Activated CD4-positive, CD25-positive, alpha-beta regulatory T cell treated with anti-CD3 and anti-CD28 coated beads, Interleukin-2, amount 50 U/mL, for 24 hours (primary cell): ENCODE results near the gene FBXL12.
"Not testable (repeated sequence)": the region's sequence is repeated elsewhere in the genome, so short reads cannot be mapped to it uniquely, and the experiment has no call there.

Experiments used
- ATAC-seq, 2 donors: fragments of 150-1000 bp; cut with Tn5 transposase; one replicate each; pipeline ENCODE4 v1.10.0; 2021; ENCODE audit warnings: mild to moderate bottlenecking in 1 of 2, moderate library complexity in 1 of 2

The FBXL12 gene, protein sequence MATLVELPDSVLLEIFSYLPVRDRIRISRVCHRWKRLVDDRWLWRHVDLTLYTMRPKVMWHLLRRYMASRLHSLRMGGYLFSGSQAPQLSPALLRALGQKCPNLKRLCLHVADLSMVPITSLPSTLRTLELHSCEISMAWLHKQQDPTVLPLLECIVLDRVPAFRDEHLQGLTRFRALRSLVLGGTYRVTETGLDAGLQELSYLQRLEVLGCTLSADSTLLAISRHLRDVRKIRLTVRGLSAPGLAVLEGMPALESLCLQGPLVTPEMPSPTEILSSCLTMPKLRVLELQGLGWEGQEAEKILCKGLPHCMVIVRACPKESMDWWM

DNA sequence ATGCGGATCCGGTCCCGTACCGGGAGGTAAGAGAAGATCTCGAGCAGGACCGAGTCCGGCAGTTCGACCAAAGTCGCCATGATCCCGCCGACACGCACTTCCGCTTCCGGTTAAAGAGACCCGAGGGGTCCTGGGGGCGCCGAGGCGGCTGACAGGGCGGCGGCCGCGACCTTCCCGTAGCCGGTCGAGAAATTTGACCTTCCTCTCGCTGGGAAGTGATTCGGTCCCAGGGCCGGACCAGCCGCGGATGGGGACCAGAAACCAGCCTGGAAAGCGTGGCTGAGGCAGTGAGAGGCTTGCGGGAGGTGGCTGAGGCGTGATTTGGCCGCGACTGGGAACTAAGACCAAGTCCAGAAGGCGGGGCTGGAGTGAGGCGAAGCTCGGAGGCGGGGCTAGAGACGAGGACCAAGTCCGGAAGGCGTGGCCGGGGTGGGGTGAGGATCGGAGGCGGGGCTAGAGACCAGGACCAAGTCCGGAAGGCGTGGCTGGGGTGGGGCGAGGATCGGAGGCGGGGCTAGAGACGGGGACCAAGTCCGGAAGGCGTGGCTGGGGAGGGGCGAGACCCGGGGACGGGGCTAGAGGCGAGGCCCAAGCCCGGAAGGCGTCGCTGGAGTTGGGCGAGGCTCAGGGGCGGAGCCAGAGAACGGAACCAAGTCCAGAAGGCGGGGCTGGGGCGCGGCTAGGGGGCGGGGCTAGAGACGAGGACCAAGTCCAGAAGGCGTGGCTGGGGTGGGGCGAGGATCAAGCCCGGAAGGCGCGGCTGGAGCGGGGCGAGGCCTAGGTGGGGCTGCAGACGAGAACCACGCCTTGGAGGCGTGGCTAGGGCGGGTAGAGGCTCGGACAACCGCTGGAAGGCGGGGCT is at the start of gene FBXL12:
FBXL12 (minus strand) TSS at position 346 of the 862 bp plus-strand sequence; CDS start at position 80, 266 bp downstream.
- ATAC-seq: peak; percentile 88 to 91

DNA sequence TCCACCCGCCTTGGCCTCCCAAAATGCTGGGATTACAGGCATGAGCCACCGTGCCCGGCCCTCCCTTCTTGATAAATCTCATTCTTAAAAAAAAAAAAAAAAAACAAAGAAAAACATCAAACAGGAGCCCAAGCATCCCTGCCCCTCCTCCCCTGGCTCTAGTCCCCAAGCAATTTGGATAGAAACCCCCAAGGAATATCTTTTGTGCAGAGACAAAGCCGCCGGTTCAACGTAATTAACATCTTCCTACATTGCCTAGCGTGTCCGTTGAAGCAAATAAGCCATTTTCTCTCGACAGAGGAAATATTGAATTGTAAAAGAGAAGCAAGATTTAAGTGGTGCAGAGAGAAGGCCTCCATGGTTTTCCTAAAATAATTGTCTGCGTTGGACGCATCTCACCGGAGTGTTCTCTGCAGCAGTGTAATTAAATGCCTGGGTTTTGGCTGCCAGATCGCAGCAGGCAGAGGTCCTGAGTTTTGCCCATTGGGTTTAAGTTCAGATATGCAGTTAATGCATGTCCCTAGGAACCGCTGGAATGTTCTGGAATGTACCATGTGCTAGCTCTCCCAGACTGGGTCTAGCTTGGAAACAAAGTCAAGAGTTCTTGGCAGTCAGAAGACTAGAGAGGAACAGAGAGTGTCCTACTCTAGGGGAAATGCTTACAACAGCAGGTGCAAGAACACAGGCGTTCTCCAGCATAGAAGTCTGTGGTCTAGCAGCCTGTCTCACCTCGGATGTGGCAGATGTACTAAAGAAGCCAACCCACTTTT is 47.0 kb upstream of the FBXL12 start:
- ATAC-seq: no peak

GRCh38 chr19:9863759-9864158 is 44.9 kb upstream of the FBXL12 start:
- ATAC-seq: peak in 1 of 2 donors; percentile 66

DNA sequence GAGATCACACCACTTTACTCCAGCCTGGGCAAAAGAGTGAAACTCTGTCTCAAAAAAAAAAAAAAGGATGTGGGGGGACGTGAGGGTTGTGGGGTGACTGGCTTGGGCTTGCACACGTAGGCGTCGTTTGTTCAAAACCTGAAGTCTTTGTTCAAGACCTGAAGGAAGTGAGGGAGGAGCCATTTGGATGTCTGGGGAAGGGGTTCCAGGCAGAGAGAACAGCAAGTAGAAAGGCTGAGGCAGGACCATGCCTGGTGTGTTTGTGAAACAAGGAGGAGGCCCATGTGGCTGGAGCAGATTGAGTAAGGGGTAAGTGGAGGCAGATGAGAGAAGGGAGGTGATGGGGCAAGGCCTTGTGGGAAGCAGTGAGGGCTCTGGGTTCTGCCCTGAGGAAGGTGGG is 44.1 kb upstream of the FBXL12 start:
- no peak for ATAC-seq

DNA sequence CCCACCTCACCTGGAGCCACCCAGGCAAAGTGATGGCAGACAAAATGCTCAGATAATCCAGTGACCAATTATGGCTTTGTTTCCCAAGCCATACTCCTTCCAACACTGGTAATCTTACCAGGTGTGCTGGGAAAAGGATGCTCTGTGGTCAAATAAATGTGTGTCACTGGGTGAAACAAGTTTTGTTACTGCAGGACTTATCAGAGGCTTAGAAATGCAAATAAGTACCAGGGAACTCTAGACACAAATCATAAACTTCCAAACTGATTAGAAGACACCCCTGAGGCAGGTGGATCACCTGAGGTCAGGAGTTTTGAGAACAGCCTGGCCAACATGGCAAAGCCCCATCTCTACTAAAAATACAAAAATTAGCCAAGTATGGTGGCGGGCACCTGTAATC is 42.6 kb upstream of the FBXL12 start:
- ATAC-seq: no peak

- ATAC-seq: no peak
Observed at GRCh38 chr19:9860407-9860806, 41.5 kb upstream of the FBXL12 start.

DNA sequence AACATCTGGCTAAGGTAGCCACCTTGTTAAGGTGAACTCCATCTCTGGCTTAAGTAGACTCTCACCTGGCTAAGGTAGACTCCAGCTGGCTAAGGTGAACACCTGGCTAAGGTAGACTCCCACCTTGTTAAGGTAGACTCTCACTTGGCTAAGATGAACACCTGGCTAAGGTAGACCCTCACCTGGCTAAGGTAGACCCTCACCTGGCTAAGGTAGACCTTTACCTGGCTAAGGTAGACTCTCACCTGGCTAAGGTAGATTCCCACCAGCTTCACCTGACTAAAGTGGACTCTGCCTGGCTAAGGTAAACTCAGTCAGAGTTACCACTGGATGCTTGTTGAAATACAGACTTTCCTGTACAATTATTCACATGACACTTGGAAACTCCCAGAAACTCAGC is 39.9 kb upstream of the FBXL12 start:
- ATAC-seq: no peak

GRCh38 chr19:9857920-9858746 is 39.3 kb upstream of the FBXL12 start:
- ATAC-seq: peak; percentile 71 to 72

DNA sequence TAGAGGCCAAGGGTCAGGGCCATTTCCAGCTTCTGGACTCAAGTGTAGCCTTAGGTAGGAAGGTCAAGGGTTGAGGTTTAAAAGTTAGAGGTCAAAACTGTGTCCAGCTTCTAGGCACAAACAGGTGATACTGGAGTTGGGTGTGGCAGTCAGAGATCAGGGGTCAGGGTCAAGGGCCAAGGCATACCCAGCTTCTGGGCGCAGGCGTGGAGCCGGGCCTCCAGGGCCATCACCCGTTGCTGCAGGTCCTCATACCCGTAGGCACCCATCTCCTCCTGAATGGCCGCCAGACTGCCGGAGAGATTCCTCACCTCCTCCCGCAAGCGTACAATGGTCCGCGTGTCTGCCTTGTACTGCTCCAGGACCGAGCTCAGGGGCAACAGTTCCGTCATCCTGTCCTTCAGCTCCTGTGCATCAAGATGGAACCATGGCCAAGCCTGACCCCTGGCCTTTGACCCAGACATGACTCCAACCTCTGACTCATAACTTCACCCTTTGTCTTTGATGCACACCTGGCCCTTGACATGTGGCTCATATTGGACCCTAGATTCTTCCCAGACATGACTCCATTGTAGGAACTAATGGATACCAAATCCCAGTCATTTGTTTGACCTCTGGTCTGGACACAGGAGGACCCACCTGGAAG is 38.3 kb upstream of the FBXL12 start:
- no peak for ATAC-seq

DNA sequence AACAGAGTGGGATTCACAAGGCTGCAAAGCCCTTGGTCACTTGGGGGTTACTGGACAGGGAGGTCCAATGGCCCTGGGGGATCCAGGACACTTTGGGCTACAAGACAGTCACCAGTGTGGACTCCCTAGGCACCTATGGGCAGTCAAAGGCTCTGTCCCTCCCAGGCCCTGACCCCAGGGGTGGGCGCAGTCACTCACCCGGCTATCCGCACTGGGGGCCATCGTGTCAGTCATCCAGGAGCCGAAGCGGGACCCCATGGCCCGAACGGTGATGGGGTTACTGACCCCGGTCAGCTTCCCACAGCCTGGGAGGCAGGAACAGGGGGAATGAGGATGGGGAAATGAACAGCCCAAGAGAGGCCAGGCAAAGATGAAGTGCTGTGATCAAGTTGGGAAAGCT is 37.7 kb upstream of the FBXL12 start:
- ATAC-seq: no peak

- no peak for ATAC-seq
Observed at GRCh38 chr19:9854282-9854846, 35.5 kb upstream of the FBXL12 start.

GRCh38 chr19:9850235-9850959 is 31.5 kb upstream of the FBXL12 start:
- no peak for ATAC-seq

DNA sequence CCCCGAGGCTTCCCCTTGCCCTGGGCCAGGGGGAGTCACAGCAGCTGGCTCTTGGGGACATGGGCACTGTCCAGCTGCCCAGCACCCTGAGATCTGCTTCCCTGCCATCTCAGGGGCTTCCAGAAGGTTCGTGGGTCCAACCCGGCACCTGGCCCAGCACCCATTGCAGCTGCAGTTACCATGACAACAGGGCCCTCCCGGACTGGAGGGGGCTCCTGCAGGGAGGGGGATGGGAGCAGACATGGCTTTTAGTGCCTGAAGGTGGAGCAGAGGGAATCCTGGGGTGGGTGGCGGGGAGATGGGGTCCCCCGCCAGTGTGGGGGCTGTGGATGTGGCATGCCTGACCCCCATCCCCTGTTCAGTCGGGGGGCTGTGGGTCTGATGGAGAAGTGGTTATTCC is 30.9 kb upstream of the FBXL12 start:
- ATAC-seq: no peak

- no peak for ATAC-seq
Observed at GRCh38 chr19:9848762-9849161, 29.9 kb upstream of the FBXL12 start.

DNA sequence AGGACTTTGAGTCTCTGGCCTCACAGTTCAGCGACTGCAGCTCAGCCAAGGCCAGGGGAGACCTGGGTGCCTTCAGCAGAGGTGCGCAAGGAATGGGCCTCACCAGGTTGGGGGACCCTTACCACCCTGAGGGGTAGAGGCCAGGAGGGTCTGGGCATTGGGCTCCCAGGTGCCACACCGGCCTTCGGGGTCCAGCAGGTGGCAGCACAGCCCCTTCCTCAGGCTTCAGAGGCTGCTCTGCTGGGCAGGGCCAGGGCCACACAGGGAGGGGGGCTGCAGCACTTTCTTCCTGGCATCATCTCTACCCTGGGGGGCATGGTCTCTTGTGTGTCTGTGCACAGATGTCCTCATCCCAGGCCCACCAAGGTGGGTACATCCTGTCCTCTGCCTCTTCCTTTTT is 29.2 kb upstream of the FBXL12 start:
- no peak for ATAC-seq

GRCh38 chr19:9847087-9847671 is 28.3 kb upstream of the FBXL12 start:
- peak; percentile 65 to 83 for ATAC-seq

DNA sequence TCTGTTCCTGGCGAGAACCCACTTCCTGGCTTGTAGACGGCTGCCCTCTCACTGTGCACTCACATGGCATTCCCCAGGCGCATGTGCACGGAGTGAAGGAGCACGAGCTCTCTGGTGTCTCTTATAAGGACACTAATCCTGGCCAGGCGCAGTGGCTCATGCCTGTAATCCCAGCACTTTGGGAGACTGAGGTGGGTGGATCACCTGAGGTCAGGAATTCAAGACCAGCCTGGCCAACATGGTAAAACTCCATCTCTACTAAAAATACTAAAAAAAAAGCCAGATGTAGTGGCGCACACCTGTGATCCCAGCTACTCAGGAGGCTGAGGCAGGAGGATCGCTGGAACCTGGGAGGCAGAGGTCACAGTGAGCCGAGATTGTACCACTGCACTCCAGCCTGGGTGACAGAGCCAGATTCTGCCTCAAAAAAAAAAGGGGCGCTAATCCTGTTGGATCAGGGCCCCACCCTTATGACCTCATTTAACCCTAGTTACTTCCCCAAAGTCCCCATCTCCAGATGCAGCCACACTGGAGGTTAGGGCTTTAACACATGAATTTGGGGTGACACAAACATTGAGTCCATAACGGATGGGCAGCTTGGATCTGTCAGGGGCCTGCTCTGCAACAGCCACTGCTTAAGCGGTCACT is 24.9 kb upstream of the FBXL12 start:
- not testable (repeated sequence) for ATAC-seq

- no peak for ATAC-seq
Observed at GRCh38 chr19:9842834-9843625, 24.2 kb upstream of the FBXL12 start.

DNA sequence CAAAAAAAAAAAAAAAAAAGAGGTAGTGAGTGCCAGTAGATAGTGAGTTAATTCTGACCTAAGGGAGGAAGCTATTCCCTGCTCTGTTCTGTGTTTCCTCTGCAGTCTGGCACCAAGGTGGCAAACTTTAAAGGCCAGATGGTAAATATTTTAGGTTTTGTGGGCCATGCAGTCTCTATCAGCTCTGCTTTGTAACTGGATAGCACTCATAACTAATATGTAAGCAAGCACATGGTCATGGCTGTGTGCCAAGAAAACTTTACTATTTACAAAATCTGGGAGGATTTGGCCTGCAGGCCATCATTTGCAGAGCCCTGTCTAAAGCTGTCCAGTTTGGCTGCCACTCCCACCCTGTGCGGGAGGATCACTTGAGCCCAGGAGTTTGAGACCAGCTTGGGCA is 20.5 kb upstream of the FBXL12 start:
- ATAC-seq: no peak
